IMR-90 (cell line): Measurements from ENCODE around the gene KRT86. TPM values are rescaled to one million over a fixed set of nuclear protein-coding genes. Genes with fewer than 3 reads are reported as not detected.
"Not testable (repeated sequence)": the region's sequence is repeated elsewhere in the genome, so short reads cannot be mapped to it uniquely, and the experiment has no call there.

ENCODE experiments used
- ATAC-seq: fragments of 200-7000 bp; cut with Tn5 transposase; 2 replicates; pipeline ENCODE4 v1.9.1; 2020; ENCODE audit warnings: low read depth, mild to moderate bottlenecking, moderate library complexity
- BruUV-seq: library from RNA; stranded (reverse); fragments of 400-500 nt; replicated peaks from 2 replicates; lab custom pipeline; 2021; lab: Mats Ljungman, UMichigan
- CTCF ChIA-PET: fragments of 300-600 bp; formaldehyde crosslinking; extraction: SDS; loops from one replicate; lab custom pipeline; 2021; ENCODE audit warnings: antibody characterized with exemption; lab: Yijun Ruan, JAX
- POLR2A ChIA-PET: fragments of 300-600 bp; sonication (Branson Sonifier 250); formaldehyde crosslinking; loops from one replicate; lab custom pipeline; 2022; ENCODE audit warnings: antibody characterized with exemption; ENCODE audit not compliant: unreplicated experiment; lab: Charles Lee
- DNase-seq: peaks from one replicate; pipeline ENCODE4 v3.0.0; 2013
- H2AFZ ChIP-seq: replicated peaks from 2 replicates; pipeline ENCODE3; 2013; ENCODE audit warnings: low read length, mild to moderate bottlenecking; ENCODE audit not compliant: poor library complexity
- H2AK5ac ChIP-seq: 2 replicates; pipeline ENCODE4 v1.6.1; 2013; ENCODE audit warnings: low read depth, low read length, inconsistent platforms
- H2AK9ac ChIP-seq: replicated peaks from 2 replicates; pipeline ENCODE3; 2013; ENCODE audit warnings: mild to moderate bottlenecking, low read depth, low read length, moderate library complexity; ENCODE audit not compliant: poor library complexity
- H2BK120ac ChIP-seq: 2 replicates; pipeline ENCODE4 v1.6.1; 2013; ENCODE audit warnings: low read depth, low read length, inconsistent platforms
- H2BK15ac ChIP-seq: 3 replicates; pipeline ENCODE4 v1.6.1; 2013; ENCODE audit warnings: low read depth, low read length, inconsistent platforms
- H2BK20ac ChIP-seq: 2 replicates; pipeline ENCODE4 v1.6.1; 2013; ENCODE audit warnings: low read depth, mild to moderate bottlenecking, inconsistent platforms, low read length, moderate library complexity
- H2BK5ac ChIP-seq: 2 replicates; pipeline ENCODE4 v1.6.1; 2013; ENCODE audit warnings: mild to moderate bottlenecking, low read depth, low read length, inconsistent platforms; ENCODE audit not compliant: poor library complexity, severe bottlenecking
- H3K14ac ChIP-seq: replicated peaks from 2 replicates; pipeline ENCODE4 v1.6.1; 2013; ENCODE audit warnings: low read depth, low read length, inconsistent platforms
- H3K18ac ChIP-seq: 2 replicates; pipeline ENCODE4 v1.6.1; 2013; ENCODE audit warnings: low read depth, low read length, control low read depth
- H3K23ac ChIP-seq: 2 replicates; pipeline ENCODE4 v1.6.1; 2013; ENCODE audit warnings: low read depth, low read length, inconsistent platforms
- H3K27ac ChIP-seq: 2 replicates; pipeline ENCODE4 v1.5.1; 2013; ENCODE audit warnings: mild to moderate bottlenecking, control low read depth, low read length; ENCODE audit not compliant: insufficient read depth
- H3K27me3 ChIP-seq: 2 replicates; pipeline ENCODE4 v1.6.1; 2013; ENCODE audit warnings: low read length; ENCODE audit not compliant: control insufficient read depth, insufficient read depth
- H3K36me3 ChIP-seq: 2 replicates; pipeline ENCODE4 v1.6.1; 2013; ENCODE audit warnings: low read length, mixed read lengths; ENCODE audit not compliant: control insufficient read depth, insufficient read depth
- H3K4ac ChIP-seq: 2 replicates; pipeline ENCODE4 v1.6.1; 2013; ENCODE audit warnings: low read depth, low read length, inconsistent platforms
- H3K4me1 ChIP-seq: 2 replicates; pipeline ENCODE4 v1.6.1; 2013; ENCODE audit warnings: low read length, mixed read lengths; ENCODE audit not compliant: control insufficient read depth, insufficient read depth
- H3K4me2 ChIP-seq: 2 replicates; pipeline ENCODE4 v1.6.1; 2013; ENCODE audit warnings: low read depth, mild to moderate bottlenecking, control low read depth, low read length, moderate library complexity
- H3K4me3 ChIP-seq: 2 replicates; pipeline ENCODE4 v1.5.1; 2013; ENCODE audit warnings: low read depth, mild to moderate bottlenecking, control low read depth, low read length, moderate library complexity; ENCODE audit not compliant: insufficient read depth
- H3K56ac ChIP-seq: 2 replicates; pipeline ENCODE4 v1.6.1; 2013; ENCODE audit warnings: low read length, inconsistent platforms; ENCODE audit not compliant: insufficient read depth; ENCODE audit errors: extremely low read depth
- H3K79me1 ChIP-seq, 2 experiments: 2 replicates each; pipeline ENCODE4 v1.6.1; 2013; ENCODE audit warnings: low read length in 2 of 2, inconsistent platforms in 1 of 2, low read depth in 1 of 2
- H3K9ac ChIP-seq: 2 replicates; pipeline ENCODE4 v1.6.1; 2013; ENCODE audit warnings: low read depth, low read length, control low read depth
- H3K9me1 ChIP-seq: 2 replicates; pipeline ENCODE4 v1.6.1; 2013; ENCODE audit warnings: low read length, inconsistent platforms; ENCODE audit not compliant: insufficient read depth
- H3K9me3 ChIP-seq: 2 replicates; pipeline ENCODE4 v1.6.1; 2013; ENCODE audit warnings: low read length; ENCODE audit not compliant: control insufficient read depth, insufficient read depth
- H4K20me1 ChIP-seq: 2 replicates; pipeline ENCODE4 v1.6.1; 2013; ENCODE audit warnings: low read length, inconsistent platforms; ENCODE audit not compliant: insufficient read depth
- H4K5ac ChIP-seq: 2 replicates; pipeline ENCODE4 v1.6.1; 2013; ENCODE audit warnings: mild to moderate bottlenecking, low read depth, low read length, control low read depth
- H4K8ac ChIP-seq, 2 experiments: 2 replicates each; pipeline ENCODE4 v1.6.1; 2013; ENCODE audit warnings: low read depth in 2 of 2, low read length in 2 of 2, control low read depth in 1 of 2, inconsistent platforms in 1 of 2
- H4K91ac ChIP-seq: 2 replicates; pipeline ENCODE4 v1.6.1; 2013; ENCODE audit warnings: low read depth, low read length, inconsistent platforms; ENCODE audit not compliant: insufficient read depth
- MXI1 ChIP-seq: IDR thresholded peaks from 2 replicates; pipeline ENCODE4 v1.6.1; 2012; ENCODE audit warnings: low read depth, mild to moderate bottlenecking, low read length, moderate library complexity, borderline replicate concordance
- WGBS, 2 experiments: methylation state at CpG; one replicate each; pipeline versions ENCODE4 v1.1.5 to v1.1.7; 2013; ENCODE audit warnings: missing lambda C conversion rate in 2 of 2; ENCODE audit not compliant: insufficient read length in 1 of 2; ENCODE audit errors: extremely low coverage in 2 of 2; 5-methylcytosine and 5-hydroxymethylcytosine counted together
- dilution Hi-C: fragments of 300-500 bp; cut with HindIII; formaldehyde crosslinking; loops from one replicate; pipeline ENCODE4 v1.14.3; 2018; ENCODE audit warnings: low sequenced_read_pairs; ENCODE audit not compliant: unreplicated experiment
- in situ Hi-C: fragments of 300-500 bp; cut with MboI; formaldehyde crosslinking; loops from 3 replicates; pipeline ENCODE4 v1.14.3; 2019; ENCODE audit warnings: low sequenced_read_pairs, inconsistent platforms, mixed read lengths
- intact Hi-C: fragments of 100-400 bp; cut with micrococcal nuclease; formaldehyde crosslinking; loops from 2 replicates; pipeline ENCODE4 v1.10.0; 2022
- polyA plus RNA-seq, 3 experiments: library from polyadenylated mRNA; depleted of rRNA; stranded (reverse); fragments of >200 nt; gene quantifications; 2 replicates each; pipeline ENCODE4 v1.2.3, GENCODE V29; 2012; ENCODE audit warnings: low replicate concordance in 1 of 3
- total RNA-seq: library from RNA; depleted of rRNA; stranded (reverse); fragments of >200 nt; gene quantifications from 2 replicates; pipeline ENCODE4 v1.2.3, GENCODE V29; 2012

The KRT86 gene
- total and polyA plus RNA-seq, 2 of the 4 experiments (the other 2 are of a cell fraction): not detected

DNA sequence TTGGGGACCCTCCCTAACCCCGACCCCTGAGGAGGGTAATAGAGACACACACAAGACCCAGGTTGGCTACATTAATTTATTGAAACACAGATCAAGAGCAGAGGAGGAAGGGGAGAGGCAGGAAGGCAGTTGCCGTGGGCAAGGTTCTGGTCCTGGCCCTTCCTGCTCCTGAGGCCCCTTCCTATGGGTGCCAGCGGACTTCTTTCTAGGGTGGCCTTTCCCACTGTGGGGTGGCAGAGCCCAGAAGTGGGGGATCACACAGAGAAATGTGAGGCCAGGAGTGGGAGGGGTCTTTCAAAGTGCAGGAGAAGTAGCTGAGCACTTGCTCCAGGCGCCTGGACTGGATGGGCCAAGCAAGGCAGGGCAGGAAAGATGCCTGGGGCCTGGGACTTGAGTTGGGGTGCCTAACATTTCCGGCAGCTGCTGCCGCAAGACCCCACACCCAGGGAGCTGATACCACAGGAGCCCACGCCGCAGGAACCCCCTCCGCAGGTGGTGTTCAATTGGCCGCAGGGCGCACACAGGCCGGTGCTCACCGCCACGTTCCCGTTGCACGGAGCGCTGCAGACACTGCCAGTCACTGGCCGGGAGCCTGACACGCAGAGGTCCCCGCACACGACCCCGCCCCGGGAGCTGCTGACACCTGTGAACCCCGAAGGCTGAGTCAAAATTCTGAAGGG is 11.5 kb downstream of the KRT86 start (continued):
- TF ChIP-seq MXI1: no peak

DNA sequence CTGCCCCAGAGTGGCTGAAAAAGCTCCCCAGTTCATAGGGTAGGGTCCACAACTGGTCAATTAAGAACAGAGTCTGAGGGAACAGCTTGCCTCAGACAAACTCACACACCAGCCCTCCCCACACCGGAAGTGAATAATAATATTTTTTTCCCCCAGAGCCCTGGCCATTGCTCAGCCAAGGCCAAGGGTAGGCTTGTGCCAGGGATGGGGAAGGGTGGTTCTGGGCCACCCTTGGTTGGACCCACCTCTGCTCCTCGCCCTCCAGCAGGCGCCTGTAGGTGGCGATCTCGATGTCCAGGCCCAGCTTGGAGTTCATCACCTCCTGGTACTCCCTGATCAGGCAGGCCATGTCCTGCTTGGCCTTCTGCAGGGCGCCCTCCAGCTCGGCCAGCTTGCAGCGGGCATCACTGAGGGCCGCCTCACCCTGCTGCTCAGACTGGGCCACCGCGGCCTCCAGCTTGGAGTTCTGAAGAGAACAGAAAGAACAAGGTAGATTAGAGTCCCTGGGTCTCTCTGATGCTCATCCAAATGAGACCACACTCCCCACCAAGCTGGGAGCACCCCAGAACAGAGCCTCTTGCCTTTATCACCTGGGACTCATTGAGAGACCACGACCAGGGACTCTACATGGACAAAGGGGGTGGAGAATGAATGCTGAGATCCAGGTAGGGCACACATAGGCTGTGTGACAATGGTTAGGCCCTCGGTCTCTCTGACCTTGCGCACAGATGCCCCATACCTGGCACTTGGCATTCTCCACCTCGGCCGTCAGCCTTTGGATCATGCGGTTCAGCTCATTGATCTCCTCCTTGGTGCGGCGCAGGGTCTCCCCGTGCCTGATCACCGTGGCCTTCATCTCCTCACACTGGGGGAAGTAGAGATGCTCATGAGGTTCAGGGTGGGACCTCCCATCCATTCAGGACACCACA is 12.7 kb downstream of the KRT86 start:
- H3K9ac ChIP-seq, H3K56ac ChIP-seq, H4K5ac ChIP-seq, in situ Hi-C loops, H2BK15ac ChIP-seq, H3K79me1 ChIP-seq, H2AFZ ChIP-seq, H2AK9ac ChIP-seq, H3K4me2 ChIP-seq, H3K4ac ChIP-seq, H4K8ac ChIP-seq, H4K20me1 ChIP-seq, H3K36me3 ChIP-seq, H3K18ac ChIP-seq, BruUV-seq, H3K4me1 ChIP-seq, H3K27ac ChIP-seq, H3K23ac ChIP-seq, H4K91ac ChIP-seq, POLR2A ChIA-PET, ATAC-seq, H3K4me3 ChIP-seq, dilution Hi-C loops, H3K14ac ChIP-seq, DNase-seq, CTCF ChIA-PET, H3K9me3 ChIP-seq, H2BK120ac ChIP-seq, H3K27me3 ChIP-seq, H2BK5ac ChIP-seq: not testable (repeated sequence)
- H3K9me1 ChIP-seq: peaks cover 13% of the 10 kb centered on the region
- peak overlapping the region; percentile 51; the same call in 1 of the 2 replicates for H2BK20ac ChIP-seq
- peak overlapping the region; percentile 15; the same call in 1 of the 2 replicates for H2AK5ac ChIP-seq
- intact Hi-C loops: loop anchor here (10.0 kb wide), 1 partner anchor 588 kb away; no protein-coding TSS in a partner anchor
- 100% methylated on average over 1 of the region's 21 CpGs; no CpG with 5 or more reads in 1 of the 2 experiments for WGBS, 2 experiments

DNA sequence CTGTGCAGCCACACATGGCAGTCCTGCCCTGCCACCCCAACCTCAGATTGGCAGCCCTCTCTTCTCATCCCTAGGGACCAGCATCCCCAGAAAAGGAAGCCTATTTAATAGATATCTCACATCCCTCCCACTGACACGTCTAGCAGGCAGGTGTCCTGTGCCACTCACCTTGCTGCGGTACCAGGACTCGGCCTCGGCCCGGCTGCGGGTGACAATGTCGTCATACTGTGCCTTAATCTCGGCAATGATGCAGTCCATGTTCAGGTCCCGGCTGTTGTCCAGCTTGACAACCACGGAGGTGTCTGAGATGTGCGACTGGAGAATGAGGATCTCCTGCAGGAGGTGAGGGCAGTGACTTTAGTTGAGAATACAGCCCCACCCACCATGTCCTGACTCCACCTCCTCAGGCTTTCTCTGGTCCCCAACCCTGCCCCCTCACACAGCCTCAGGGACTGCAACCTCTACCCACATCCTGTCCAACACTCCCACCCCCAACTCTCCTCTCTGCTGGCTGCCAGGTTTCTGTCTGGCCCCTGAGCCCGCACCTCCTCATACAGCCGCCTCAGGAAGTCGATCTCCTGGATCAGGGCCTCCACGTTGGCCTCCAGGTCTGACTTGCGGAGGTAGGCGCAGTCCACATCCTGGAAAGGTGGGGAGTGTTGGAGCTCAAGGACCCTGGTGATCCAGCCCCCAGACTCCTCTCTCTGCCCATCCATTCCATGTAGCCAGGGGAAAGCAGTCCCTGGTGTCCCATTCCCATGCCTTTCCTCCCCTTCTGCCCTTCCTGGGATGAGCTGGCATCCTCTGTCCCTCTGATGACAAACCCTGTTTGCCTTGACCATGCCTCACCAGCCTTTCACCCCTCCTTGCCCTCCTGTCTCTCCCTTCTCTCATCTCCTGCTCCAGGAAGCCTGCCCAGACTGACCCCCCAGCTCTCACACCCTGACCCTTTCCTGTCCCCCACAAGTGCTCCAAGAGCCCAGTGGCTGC is 13.7 kb downstream of the KRT86 start:
- intact Hi-C loops: loop anchor here (10.0 kb wide), 1 partner anchor 587 kb away; no protein-coding TSS in a partner anchor
- H2BK15ac ChIP-seq, H2BK120ac ChIP-seq, ATAC-seq, H3K36me3 ChIP-seq, BruUV-seq, H3K18ac ChIP-seq, H4K91ac ChIP-seq, H3K4ac ChIP-seq, dilution Hi-C loops, H3K4me2 ChIP-seq, H3K14ac ChIP-seq, CTCF ChIA-PET, in situ Hi-C loops, H2BK20ac ChIP-seq, H2AFZ ChIP-seq, H3K56ac ChIP-seq, H3K23ac ChIP-seq, H3K4me1 ChIP-seq, H3K9me3 ChIP-seq, POLR2A ChIA-PET, H3K27ac ChIP-seq, H3K9me1 ChIP-seq, H3K79me1 ChIP-seq, H3K4me3 ChIP-seq, H4K5ac ChIP-seq, H4K20me1 ChIP-seq, H2BK5ac ChIP-seq, H4K8ac ChIP-seq, H2AK9ac ChIP-seq, H3K9ac ChIP-seq, DNase-seq, H2AK5ac ChIP-seq: not testable (repeated sequence)
- H3K27me3 ChIP-seq: peaks cover 11% of the 10 kb centered on the region
- no CpG with 5 or more reads among the region's 17 CpGs for whole genome bisulfite sequencing, 2 experiments
